Inflammatory macrophage (primary cell): ENCODE data around the gene EPHA1.
A peak's percentile ranks its signal among the peaks of the same experiment; 100 is the strongest.
"Not testable (repeated sequence)": the region's sequence is repeated elsewhere in the genome, so short reads cannot be mapped to it uniquely, and the experiment has no call there.

Source experiments
- DNase-seq, 2 donors: peaks; one replicate each; pipeline ENCODE4 v3.0.0-alpha.2; 2020 to 2022

The EPHA1 gene

GRCh38 chr7:143429770-143430698 is 21.4 kb upstream of the EPHA1 start:
- peak; percentile 16 to 35 for DNase-seq

- no peak for DNase-seq
These were observed 18.0 kb upstream of the EPHA1 start for GRCh38 chr7:143426479-143427142.

- DNase-seq = not testable (repeated sequence)
These were observed 15.8 kb upstream of the EPHA1 start for GRCh38 chr7:143424476-143424875.

GRCh38 chr7:143422033-143422432 is 13.4 kb upstream of the EPHA1 start:
- no peak for DNase-seq

- not testable (repeated sequence) for DNase-seq
These were observed 12.0 kb upstream of the EPHA1 start for GRCh38 chr7:143420624-143421023.

- no peak for DNase-seq
These were observed 11.2 kb upstream of the EPHA1 start for GRCh38 chr7:143419880-143420279.

- DNase-seq = no peak
These were observed 10.2 kb upstream of the EPHA1 start for GRCh38 chr7:143418681-143419458.

- no peak for DNase-seq
These were observed 9.2 kb upstream of the EPHA1 start for GRCh38 chr7:143417734-143418383.

GRCh38 chr7:143416565-143417149 is 8.0 kb upstream of the EPHA1 start:
- peak; percentile 64 to 81 for DNase-seq

- DNase-seq = no peak
These were observed 7.2 kb upstream of the EPHA1 start for GRCh38 chr7:143415742-143416397.

- DNase-seq = not testable (repeated sequence)
These were observed 6.6 kb upstream of the EPHA1 start for GRCh38 chr7:143415209-143415608.

- DNase-seq = no peak
These were observed 4.5 kb upstream of the EPHA1 start for GRCh38 chr7:143413123-143413522.

- DNase-seq = no peak
These were observed 3.5 kb upstream of the EPHA1 start for GRCh38 chr7:143411976-143412708.

GRCh38 chr7:143410521-143411004 is 1.9 kb upstream of the EPHA1 start:
- peak; percentile 80 to 95 for DNase-seq

- DNase-seq = no peak
These were observed 387 bp downstream of the EPHA1 start for GRCh38 chr7:143408252-143408685.

GRCh38 chr7:143407287-143408251 is 1.1 kb downstream of the EPHA1 start:
- no peak for DNase-seq

GRCh38 chr7:143406002-143406357 is 2.7 kb downstream of the EPHA1 start:
- no peak for DNase-seq

- no peak for DNase-seq
These were observed 3.3 kb downstream of the EPHA1 start for GRCh38 chr7:143405173-143406001.
